GM10248 (cell line): ENCODE data around the gene ZNF552.

ENCODE experiments used
- CTCF ChIA-PET: fragments of 300-600 bp; sonication (Branson Sonifier 250); formaldehyde crosslinking; extraction: SDS; loops from one replicate; lab custom pipeline; 2021; ENCODE audit warnings: antibody characterized with exemption; lab: Yijun Ruan, JAX
- POLR2A ChIA-PET: fragments of 350-650 bp; sonication (Branson Sonifier 250); formaldehyde crosslinking; extraction: SDS; loops from one replicate; lab custom pipeline; 2020; ENCODE audit warnings: antibody characterized with exemption; lab: Yijun Ruan, JAX
- DNase-seq: peaks from one replicate; pipeline ENCODE4 v3.0.0; 2012; ENCODE audit errors: extremely low spot score
- TF ChIP-seq, protein P1 (sequence below): IDR thresholded peaks from 2 replicates; pipeline ENCODE4 v1.5.1; 2012; ENCODE audit warnings: mild to moderate bottlenecking, low read depth; ENCODE audit errors: extremely low read depth, missing control alignments, control extremely low read depth

ZNF552 gene

GRCh38 chr19:57757941-57758340, 56.8 kb downstream of the ZNF552 start:
- ChIA-PET POLR2A (no interaction called here), CTCF (no interaction called here)
- TF ChIP-seq, protein P1, sequence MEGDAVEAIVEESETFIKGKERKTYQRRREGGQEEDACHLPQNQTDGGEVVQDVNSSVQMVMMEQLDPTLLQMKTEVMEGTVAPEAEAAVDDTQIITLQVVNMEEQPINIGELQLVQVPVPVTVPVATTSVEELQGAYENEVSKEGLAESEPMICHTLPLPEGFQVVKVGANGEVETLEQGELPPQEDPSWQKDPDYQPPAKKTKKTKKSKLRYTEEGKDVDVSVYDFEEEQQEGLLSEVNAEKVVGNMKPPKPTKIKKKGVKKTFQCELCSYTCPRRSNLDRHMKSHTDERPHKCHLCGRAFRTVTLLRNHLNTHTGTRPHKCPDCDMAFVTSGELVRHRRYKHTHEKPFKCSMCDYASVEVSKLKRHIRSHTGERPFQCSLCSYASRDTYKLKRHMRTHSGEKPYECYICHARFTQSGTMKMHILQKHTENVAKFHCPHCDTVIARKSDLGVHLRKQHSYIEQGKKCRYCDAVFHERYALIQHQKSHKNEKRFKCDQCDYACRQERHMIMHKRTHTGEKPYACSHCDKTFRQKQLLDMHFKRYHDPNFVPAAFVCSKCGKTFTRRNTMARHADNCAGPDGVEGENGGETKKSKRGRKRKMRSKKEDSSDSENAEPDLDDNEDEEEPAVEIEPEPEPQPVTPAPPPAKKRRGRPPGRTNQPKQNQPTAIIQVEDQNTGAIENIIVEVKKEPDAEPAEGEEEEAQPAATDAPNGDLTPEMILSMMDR: no peak
- DNase-seq: no peak
